GM21360 (cell line): Measurements from ENCODE around the gene ERCC2.

Source experiments
- ATAC-seq: cut with Tn5 transposase; IDR thresholded peaks from one replicate; pipeline ENCODE4 v1.9.1; 2021; ENCODE audit warnings: mild to moderate bottlenecking, moderate library complexity; ENCODE audit not compliant: unreplicated experiment

The ERCC2 gene

GRCh38 chr19:45305421-45305820, 65.0 kb downstream of the ERCC2 start:
- no peak for ATAC-seq

GRCh38 chr19:45305007-45305406, 65.4 kb downstream of the ERCC2 start:
- ATAC-seq = no peak

GRCh38 chr19:45304141-45304926, 66.0 kb downstream of the ERCC2 start:
- no peak for ATAC-seq

- ATAC-seq = no peak
These were observed 66.9 kb downstream of the ERCC2 start for GRCh38 chr19:45303269-45304060.

GRCh38 chr19:45302416-45302815, 68.0 kb downstream of the ERCC2 start:
- no peak for ATAC-seq
